GM23338 (cell line): Measurements from ENCODE around the gene KCNAB3. TPM values are rescaled to one million over a fixed set of nuclear protein-coding genes. Genes with fewer than 3 reads are reported as not detected.

ENCODE experiments used
- ATAC-seq: fragments of 200-7000 bp; cut with Tn5 transposase; 3 replicates; pipeline ENCODE4 v1.9.1; 2020
- DNase-seq: peaks from one replicate; pipeline ENCODE4 v3.0.0-alpha.2; 2015; ENCODE audit warnings: low spot score
- H2AFZ ChIP-seq: fragments of 200-600 bp; sonication (generic); 2 replicates; pipeline ENCODE4 v1.8.0; 2016; ENCODE audit warnings: antibody characterized with exemption, mild to moderate bottlenecking, moderate library complexity
- H3F3A ChIP-seq: fragments of 200-600 bp; sonication (generic); replicated peaks from 2 replicates; pipeline ENCODE4 v1.8.0; 2017; ENCODE audit warnings: antibody characterized with exemption, mixed run types, low read depth
- H3K27ac ChIP-seq: fragments of 200-600 bp; sonication (generic); 2 replicates; pipeline ENCODE4 v1.6.1; 2016; ENCODE audit warnings: low read depth
- H3K27me3 ChIP-seq: fragments of 200-600 bp; sonication (generic); 2 replicates; pipeline ENCODE4 v1.8.0; 2016; ENCODE audit warnings: mild to moderate bottlenecking, mixed run types, moderate library complexity; ENCODE audit not compliant: insufficient read depth
- H3K36me3 ChIP-seq: fragments of 200-600 bp; sonication (generic); 2 replicates; pipeline ENCODE4 v1.8.0; 2016; ENCODE audit warnings: mild to moderate bottlenecking; ENCODE audit not compliant: insufficient read depth
- H3K4me1 ChIP-seq: fragments of 200-600 bp; sonication (generic); 2 replicates; pipeline ENCODE4 v1.8.0; 2016; ENCODE audit warnings: mild to moderate bottlenecking, moderate library complexity; ENCODE audit not compliant: insufficient read depth
- H3K4me2 ChIP-seq: fragments of 200-600 bp; sonication (generic); 2 replicates; pipeline ENCODE4 v1.7.1; 2017; ENCODE audit warnings: mixed run types
- H3K4me3 ChIP-seq: fragments of 200-600 bp; sonication (generic); 2 replicates; pipeline ENCODE4 v1.6.1; 2016; ENCODE audit warnings: mixed run types
- H3K79me2 ChIP-seq: fragments of 200-600 bp; sonication (generic); replicated peaks from 2 replicates; pipeline ENCODE4 v1.8.0; 2017; ENCODE audit warnings: mild to moderate bottlenecking; ENCODE audit not compliant: insufficient read depth
- H3K9me2 ChIP-seq: fragments of 200-600 bp; sonication (generic); 2 replicates; pipeline ENCODE4 v1.8.0; 2017; ENCODE audit not compliant: insufficient read depth
- H4K20me1 ChIP-seq: fragments of 200-600 bp; sonication (generic); replicated peaks from 2 replicates; pipeline ENCODE4 v1.8.0; 2017; ENCODE audit warnings: mild to moderate bottlenecking; ENCODE audit not compliant: insufficient read depth
- H3K27ac Mint-ChIP-seq: 2 replicates; pipeline ENCODE4 v1.8.0; 2020; ENCODE audit warnings: inconsistent platforms, mild to moderate bottlenecking, moderate library complexity, mixed read lengths
- H3K27me3 Mint-ChIP-seq: 3 replicates; pipeline ENCODE4 v1.8.0; 2022; ENCODE audit warnings: low read depth, mild to moderate bottlenecking, moderate library complexity, mixed read lengths, inconsistent platforms; ENCODE audit not compliant: insufficient read depth, poor library complexity
- H3K36me3 Mint-ChIP-seq: 3 replicates; pipeline ENCODE4 v1.8.0; 2021; ENCODE audit warnings: low read depth, mild to moderate bottlenecking, inconsistent platforms, moderate library complexity, mixed read lengths
- H3K4me1 Mint-ChIP-seq: 3 replicates; pipeline ENCODE4 v1.8.0; 2020; ENCODE audit warnings: mild to moderate bottlenecking, inconsistent platforms, mixed read lengths
- H3K4me3 Mint-ChIP-seq: 3 replicates; pipeline ENCODE4 v1.8.0; 2021; ENCODE audit warnings: moderate library complexity, mild to moderate bottlenecking, inconsistent platforms, mixed read lengths
- H3K9me3 Mint-ChIP-seq: 3 replicates; pipeline ENCODE4 v1.8.0; 2020; ENCODE audit warnings: moderate library complexity, mild to moderate bottlenecking, inconsistent platforms, mixed read lengths
- CREB1 ChIP-seq: fragments of 250-450 bp; sonication (Bioruptor Pico); IDR thresholded peaks from 2 replicates; pipeline ENCODE4 v1.5.0; 2020; ENCODE audit warnings: low read depth, mild to moderate bottlenecking, moderate library complexity
- EZH2 ChIP-seq: fragments of 200-600 bp; sonication (generic); IDR thresholded peaks from one replicate; pipeline ENCODE4 v1.8.0; 2017; ENCODE audit warnings: antibody characterized with exemption, mild to moderate bottlenecking, low read depth; ENCODE audit not compliant: unreplicated experiment
- EZH2phosphoT487 ChIP-seq: fragments of 200-600 bp; sonication (generic); IDR thresholded peaks from one replicate; pipeline ENCODE4 v1.8.1; 2018; ENCODE audit warnings: antibody characterized with exemption; ENCODE audit not compliant: unreplicated experiment
- JUNB ChIP-seq: IDR thresholded peaks from one replicate; pipeline ENCODE4 v1.6.1; 2016; ENCODE audit warnings: antibody characterized with exemption; ENCODE audit not compliant: unreplicated experiment
- NANOG ChIP-seq: IDR thresholded peaks from 2 replicates; pipeline ENCODE4 v1.6.1; 2016; ENCODE audit warnings: antibody characterized with exemption, borderline replicate concordance
- POLR2AphosphoS5 ChIP-seq: IDR thresholded peaks from 2 replicates; pipeline ENCODE4 v1.6.1; 2016; ENCODE audit warnings: antibody characterized with exemption, low read depth
- STAT1 ChIP-seq: IDR thresholded peaks from one replicate; pipeline ENCODE4 v1.6.1; 2016; ENCODE audit warnings: antibody characterized with exemption; ENCODE audit not compliant: unreplicated experiment
- ZNF114 ChIP-seq: fragments of 250-450 bp; sonication (Bioruptor Pico); IDR thresholded peaks from 2 replicates; pipeline ENCODE4 v1.5.0; 2020; ENCODE audit warnings: mild to moderate bottlenecking, moderate library complexity
- ZNF331 ChIP-seq: fragments of 250-450 bp; sonication (Bioruptor Pico); IDR thresholded peaks from 2 replicates; pipeline ENCODE4 v1.5.0; 2020; ENCODE audit warnings: low read depth, mild to moderate bottlenecking, moderate library complexity
- polyA plus RNA-seq: library from polyadenylated mRNA; unstranded; fragments of >200 nt; fragmentation: Nextera tagmentation; extraction: Ambion mirVana; gene quantifications from 2 replicates; pipeline ENCODE4 v1.2.1, GENCODE V29; 2016
- total RNA-seq: library from RNA; depleted of rRNA; stranded (reverse); fragments of >200 nt; shearing (Covaris generic); gene quantifications from 2 replicates; pipeline ENCODE4 v1.2.3, GENCODE V29; 2014
- TF ChIP-seq, protein P1 (sequence below): fragments of 250-450 bp; sonication (Bioruptor Pico); IDR thresholded peaks from 2 replicates; pipeline ENCODE4 v1.5.0; 2020; ENCODE audit warnings: mild to moderate bottlenecking, moderate library complexity
- TF ChIP-seq, protein P2 (sequence below), 2 experiments: fragments of 200-600 bp in 1 of 2; sonication (generic) in 1 of 2; conservative IDR thresholded peaks; 2 replicates each; pipeline versions ENCODE4 v1.5.1 to v1.6.1; 2016 to 2017; ENCODE audit warnings: antibody characterized with exemption in 2 of 2, low read depth in 2 of 2, mild to moderate bottlenecking in 2 of 2, moderate library complexity in 1 of 2
- TF ChIP-seq, protein P3 (sequence below): IDR thresholded peaks from one replicate; pipeline ENCODE4 v1.6.1; 2018; ENCODE audit warnings: antibody characterized with exemption; ENCODE audit not compliant: unreplicated experiment
- TF ChIP-seq, protein P4 (sequence below): IDR thresholded peaks from 2 replicates; pipeline ENCODE4 v1.6.1; 2016; ENCODE audit warnings: antibody characterized with exemption

KCNAB3 gene
- total and polyA plus RNA-seq, 2 experiments from 2014 or later: 0.45 to 1.0 TPM

DNA sequence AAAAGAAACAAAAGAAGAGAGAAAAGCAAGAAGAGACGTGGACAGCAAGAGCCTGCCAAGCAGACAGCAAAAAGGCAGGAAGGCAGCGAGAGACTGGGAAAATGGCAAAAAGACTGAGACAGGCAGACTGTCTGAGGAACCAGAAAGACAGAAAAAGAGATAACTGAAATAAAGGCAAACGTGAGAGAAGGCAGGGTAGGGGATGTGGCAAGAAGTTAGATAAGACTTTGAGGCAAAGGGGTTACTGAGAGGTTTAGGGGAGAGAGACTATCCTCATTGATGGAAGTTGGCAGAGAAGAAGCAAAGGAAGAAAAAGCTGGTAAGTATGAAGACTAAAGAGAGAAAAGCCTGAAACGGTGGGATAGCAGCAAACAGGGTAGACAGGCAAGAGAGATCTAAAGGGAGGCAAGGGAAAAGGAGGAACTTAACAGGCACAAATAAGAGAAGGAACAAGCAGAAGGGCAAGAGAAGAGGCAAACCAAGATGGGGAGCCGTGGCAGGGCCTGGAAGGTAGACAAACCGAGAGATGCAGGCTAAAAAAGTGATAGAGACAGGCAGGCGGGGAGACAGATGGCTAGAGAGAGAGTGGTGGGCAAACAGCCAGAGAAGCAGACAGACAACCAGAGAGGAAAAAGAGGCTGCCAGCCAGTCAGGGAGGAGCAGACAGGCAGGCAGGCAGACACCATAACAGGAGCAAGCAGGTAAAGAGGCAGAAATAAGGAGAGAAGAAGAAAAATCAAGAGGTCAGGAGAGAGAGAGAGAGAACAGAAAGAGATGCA is 48.2 kb downstream of the KCNAB3 start:
- H3K4me3 ChIP-seq: no peak overlapping the region
- Mint-ChIP-seq H3K9me3 (no peaks in the 10 kb centered on the region; the same call in 2 of the 3 replicates), H3K4me1 (peaks cover 3% of the 10 kb centered on the region; the same call in 1 of the 3 replicates), H3K4me3 (no peak overlapping the region), H3K27me3 (peaks cover 2% of the 10 kb centered on the region), H3K36me3 (no peaks in the 10 kb centered on the region; the same call in 2 of the 3 replicates), H3K27ac (no peak overlapping the region)
- H2AFZ ChIP-seq: no peak overlapping the region
- H4K20me1 ChIP-seq: no peaks in the 10 kb centered on the region
- ATAC-seq (no peak), DNase-seq (no peak)
- H3K4me2 ChIP-seq: no peak overlapping the region
- H3K4me1 ChIP-seq: peaks cover 20% of the 10 kb centered on the region; the same call in 1 of the 2 replicates
- TF ChIP-seq ZNF331 (CRISPR knock-in tag) (no peak), POLR2AphosphoS5 (no peak), STAT1 (no peak), EZH2 (no peak), EZH2phosphoT487 (no peak), JUNB (no peak), NANOG (no peak), ZNF114 (CRISPR knock-in tag) (no peak), CREB1 (no peak)
- TF ChIP-seq, protein P1, sequence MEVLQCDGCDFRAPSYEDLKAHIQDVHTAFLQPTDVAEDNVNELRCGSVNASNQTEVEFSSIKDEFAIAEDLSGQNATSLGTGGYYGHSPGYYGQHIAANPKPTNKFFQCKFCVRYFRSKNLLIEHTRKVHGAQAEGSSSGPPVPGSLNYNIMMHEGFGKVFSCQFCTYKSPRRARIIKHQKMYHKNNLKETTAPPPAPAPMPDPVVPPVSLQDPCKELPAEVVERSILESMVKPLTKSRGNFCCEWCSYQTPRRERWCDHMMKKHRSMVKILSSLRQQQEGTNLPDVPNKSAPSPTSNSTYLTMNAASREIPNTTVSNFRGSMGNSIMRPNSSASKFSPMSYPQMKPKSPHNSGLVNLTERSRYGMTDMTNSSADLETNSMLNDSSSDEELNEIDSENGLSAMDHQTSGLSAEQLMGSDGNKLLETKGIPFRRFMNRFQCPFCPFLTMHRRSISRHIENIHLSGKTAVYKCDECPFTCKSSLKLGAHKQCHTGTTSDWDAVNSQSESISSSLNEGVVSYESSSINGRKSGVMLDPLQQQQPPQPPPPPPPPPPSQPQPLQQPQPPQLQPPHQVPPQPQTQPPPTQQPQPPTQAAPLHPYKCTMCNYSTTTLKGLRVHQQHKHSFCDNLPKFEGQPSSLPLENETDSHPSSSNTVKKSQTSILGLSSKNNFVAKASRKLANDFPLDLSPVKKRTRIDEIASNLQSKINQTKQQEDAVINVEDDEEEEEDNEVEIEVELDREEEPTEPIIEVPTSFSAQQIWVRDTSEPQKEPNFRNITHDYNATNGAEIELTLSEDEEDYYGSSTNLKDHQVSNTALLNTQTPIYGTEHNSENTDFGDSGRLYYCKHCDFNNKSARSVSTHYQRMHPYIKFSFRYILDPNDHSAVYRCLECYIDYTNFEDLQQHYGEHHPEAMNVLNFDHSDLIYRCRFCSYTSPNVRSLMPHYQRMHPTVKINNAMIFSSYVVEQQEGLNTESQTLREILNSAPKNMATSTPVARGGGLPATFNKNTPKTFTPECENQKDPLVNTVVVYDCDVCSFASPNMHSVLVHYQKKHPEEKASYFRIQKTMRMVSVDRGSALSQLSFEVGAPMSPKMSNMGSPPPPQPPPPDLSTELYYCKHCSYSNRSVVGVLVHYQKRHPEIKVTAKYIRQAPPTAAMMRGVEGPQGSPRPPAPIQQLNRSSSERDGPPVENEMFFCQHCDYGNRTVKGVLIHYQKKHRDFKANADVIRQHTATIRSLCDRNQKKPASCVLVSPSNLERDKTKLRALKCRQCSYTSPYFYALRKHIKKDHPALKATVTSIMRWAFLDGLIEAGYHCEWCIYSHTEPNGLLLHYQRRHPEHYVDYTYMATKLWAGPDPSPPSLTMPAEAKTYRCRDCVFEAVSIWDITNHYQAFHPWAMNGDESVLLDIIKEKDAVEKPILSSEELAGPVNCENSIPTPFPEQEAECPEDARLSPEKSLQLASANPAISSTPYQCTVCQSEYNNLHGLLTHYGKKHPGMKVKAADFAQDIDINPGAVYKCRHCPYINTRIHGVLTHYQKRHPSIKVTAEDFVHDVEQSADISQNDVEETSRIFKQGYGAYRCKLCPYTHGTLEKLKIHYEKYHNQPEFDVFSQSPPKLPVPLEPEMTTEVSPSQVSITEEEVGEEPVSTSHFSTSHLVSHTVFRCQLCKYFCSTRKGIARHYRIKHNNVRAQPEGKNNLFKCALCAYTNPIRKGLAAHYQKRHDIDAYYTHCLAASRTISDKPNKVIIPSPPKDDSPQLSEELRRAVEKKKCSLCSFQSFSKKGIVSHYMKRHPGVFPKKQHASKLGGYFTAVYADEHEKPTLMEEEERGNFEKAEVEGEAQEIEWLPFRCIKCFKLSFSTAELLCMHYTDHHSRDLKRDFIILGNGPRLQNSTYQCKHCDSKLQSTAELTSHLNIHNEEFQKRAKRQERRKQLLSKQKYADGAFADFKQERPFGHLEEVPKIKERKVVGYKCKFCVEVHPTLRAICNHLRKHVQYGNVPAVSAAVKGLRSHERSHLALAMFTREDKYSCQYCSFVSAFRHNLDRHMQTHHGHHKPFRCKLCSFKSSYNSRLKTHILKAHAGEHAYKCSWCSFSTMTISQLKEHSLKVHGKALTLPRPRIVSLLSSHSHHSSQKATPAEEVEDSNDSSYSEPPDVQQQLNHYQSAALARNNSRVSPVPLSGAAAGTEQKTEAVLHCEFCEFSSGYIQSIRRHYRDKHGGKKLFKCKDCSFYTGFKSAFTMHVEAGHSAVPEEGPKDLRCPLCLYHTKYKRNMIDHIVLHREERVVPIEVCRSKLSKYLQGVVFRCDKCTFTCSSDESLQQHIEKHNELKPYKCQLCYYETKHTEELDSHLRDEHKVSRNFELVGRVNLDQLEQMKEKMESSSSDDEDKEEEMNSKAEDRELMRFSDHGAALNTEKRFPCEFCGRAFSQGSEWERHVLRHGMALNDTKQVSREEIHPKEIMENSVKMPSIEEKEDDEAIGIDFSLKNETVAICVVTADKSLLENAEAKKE: no peak
- TF ChIP-seq, protein P2, sequence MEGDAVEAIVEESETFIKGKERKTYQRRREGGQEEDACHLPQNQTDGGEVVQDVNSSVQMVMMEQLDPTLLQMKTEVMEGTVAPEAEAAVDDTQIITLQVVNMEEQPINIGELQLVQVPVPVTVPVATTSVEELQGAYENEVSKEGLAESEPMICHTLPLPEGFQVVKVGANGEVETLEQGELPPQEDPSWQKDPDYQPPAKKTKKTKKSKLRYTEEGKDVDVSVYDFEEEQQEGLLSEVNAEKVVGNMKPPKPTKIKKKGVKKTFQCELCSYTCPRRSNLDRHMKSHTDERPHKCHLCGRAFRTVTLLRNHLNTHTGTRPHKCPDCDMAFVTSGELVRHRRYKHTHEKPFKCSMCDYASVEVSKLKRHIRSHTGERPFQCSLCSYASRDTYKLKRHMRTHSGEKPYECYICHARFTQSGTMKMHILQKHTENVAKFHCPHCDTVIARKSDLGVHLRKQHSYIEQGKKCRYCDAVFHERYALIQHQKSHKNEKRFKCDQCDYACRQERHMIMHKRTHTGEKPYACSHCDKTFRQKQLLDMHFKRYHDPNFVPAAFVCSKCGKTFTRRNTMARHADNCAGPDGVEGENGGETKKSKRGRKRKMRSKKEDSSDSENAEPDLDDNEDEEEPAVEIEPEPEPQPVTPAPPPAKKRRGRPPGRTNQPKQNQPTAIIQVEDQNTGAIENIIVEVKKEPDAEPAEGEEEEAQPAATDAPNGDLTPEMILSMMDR (conservative IDR thresholded peaks at IDR 0.05; ENCODE audit: low read depth in 2 of 2): no peak
- TF ChIP-seq, protein P3, sequence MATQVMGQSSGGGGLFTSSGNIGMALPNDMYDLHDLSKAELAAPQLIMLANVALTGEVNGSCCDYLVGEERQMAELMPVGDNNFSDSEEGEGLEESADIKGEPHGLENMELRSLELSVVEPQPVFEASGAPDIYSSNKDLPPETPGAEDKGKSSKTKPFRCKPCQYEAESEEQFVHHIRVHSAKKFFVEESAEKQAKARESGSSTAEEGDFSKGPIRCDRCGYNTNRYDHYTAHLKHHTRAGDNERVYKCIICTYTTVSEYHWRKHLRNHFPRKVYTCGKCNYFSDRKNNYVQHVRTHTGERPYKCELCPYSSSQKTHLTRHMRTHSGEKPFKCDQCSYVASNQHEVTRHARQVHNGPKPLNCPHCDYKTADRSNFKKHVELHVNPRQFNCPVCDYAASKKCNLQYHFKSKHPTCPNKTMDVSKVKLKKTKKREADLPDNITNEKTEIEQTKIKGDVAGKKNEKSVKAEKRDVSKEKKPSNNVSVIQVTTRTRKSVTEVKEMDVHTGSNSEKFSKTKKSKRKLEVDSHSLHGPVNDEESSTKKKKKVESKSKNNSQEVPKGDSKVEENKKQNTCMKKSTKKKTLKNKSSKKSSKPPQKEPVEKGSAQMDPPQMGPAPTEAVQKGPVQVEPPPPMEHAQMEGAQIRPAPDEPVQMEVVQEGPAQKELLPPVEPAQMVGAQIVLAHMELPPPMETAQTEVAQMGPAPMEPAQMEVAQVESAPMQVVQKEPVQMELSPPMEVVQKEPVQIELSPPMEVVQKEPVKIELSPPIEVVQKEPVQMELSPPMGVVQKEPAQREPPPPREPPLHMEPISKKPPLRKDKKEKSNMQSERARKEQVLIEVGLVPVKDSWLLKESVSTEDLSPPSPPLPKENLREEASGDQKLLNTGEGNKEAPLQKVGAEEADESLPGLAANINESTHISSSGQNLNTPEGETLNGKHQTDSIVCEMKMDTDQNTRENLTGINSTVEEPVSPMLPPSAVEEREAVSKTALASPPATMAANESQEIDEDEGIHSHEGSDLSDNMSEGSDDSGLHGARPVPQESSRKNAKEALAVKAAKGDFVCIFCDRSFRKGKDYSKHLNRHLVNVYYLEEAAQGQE: no peak
- TF ChIP-seq, protein P4, sequence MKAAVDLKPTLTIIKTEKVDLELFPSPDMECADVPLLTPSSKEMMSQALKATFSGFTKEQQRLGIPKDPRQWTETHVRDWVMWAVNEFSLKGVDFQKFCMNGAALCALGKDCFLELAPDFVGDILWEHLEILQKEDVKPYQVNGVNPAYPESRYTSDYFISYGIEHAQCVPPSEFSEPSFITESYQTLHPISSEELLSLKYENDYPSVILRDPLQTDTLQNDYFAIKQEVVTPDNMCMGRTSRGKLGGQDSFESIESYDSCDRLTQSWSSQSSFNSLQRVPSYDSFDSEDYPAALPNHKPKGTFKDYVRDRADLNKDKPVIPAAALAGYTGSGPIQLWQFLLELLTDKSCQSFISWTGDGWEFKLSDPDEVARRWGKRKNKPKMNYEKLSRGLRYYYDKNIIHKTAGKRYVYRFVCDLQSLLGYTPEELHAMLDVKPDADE: no peak
- no peaks in the 10 kb centered on the region for H3K79me2 ChIP-seq
- H3K9me2 ChIP-seq: no peaks in the 10 kb centered on the region
- peaks cover 51% of the 10 kb centered on the region for H3K27me3 ChIP-seq
- peaks cover 5% of the 10 kb centered on the region for H3F3A ChIP-seq
- no peak overlapping the region for H3K27ac ChIP-seq
- no peaks in the 10 kb centered on the region for H3K36me3 ChIP-seq
